ENCODE measurements around the gene ERRFI1.

Gene ERRFI1

GRCh38 chr1:8004113-8004802 is 21.9 kb downstream of the ERRFI1 start:
- DNase-seq (ENCODE audit: low read depth in 2 of 2, low spot score in 1 of 2), result no peak

GRCh38 chr1:8003438-8004112 is 22.5 kb downstream of the ERRFI1 start:
- no peak for DNase-seq (ENCODE audit: low read depth in 2 of 2, low spot score in 1 of 2)

GRCh38 chr1:8002921-8003320 is 23.2 kb downstream of the ERRFI1 start:
- DNase-seq (ENCODE audit: low read depth in 2 of 2, low spot score in 1 of 2), result no peak

GRCh38 chr1:8002329-8002910 is 23.7 kb downstream of the ERRFI1 start:
- DNase-seq (ENCODE audit: low read depth in 2 of 2, low spot score in 1 of 2), result no peak

- DNase-seq (ENCODE audit: low read depth in 2 of 2, low spot score in 1 of 2), result no peak
Observed at GRCh38 chr1:7995437-7995836, 30.7 kb downstream of the ERRFI1 start.

- DNase-seq (ENCODE audit: low read depth in 2 of 2, low spot score in 1 of 2), result no peak
Observed at GRCh38 chr1:7994827-7995226, 31.3 kb downstream of the ERRFI1 start.

GRCh38 chr1:7993593-7994479 is 32.3 kb downstream of the ERRFI1 start:
- DNase-seq (ENCODE audit: low read depth in 2 of 2, low spot score in 1 of 2), result no peak

GRCh38 chr1:7992885-7993284 is 33.2 kb downstream of the ERRFI1 start:
- no peak for DNase-seq (ENCODE audit: low read depth in 2 of 2, low spot score in 1 of 2)

- DNase-seq (ENCODE audit: low read depth in 2 of 2, low spot score in 1 of 2), result no peak
Observed at GRCh38 chr1:7991504-7992440, 34.3 kb downstream of the ERRFI1 start.

- no peak for DNase-seq (ENCODE audit: low read depth in 2 of 2, low spot score in 1 of 2)
Observed at GRCh38 chr1:7989762-7990428, 36.2 kb downstream of the ERRFI1 start.

GRCh38 chr1:7988576-7988975 is 37.5 kb downstream of the ERRFI1 start:
- no peak for DNase-seq (ENCODE audit: low read depth in 2 of 2, low spot score in 1 of 2)

- DNase-seq (ENCODE audit: low read depth in 2 of 2, low spot score in 1 of 2), result no peak
Observed at GRCh38 chr1:7987528-7987927, 38.6 kb downstream of the ERRFI1 start.

- DNase-seq (ENCODE audit: low read depth in 2 of 2, low spot score in 1 of 2), result no peak
Observed at GRCh38 chr1:7985851-7986612, 40.1 kb downstream of the ERRFI1 start.

- no peak for DNase-seq (ENCODE audit: low read depth in 2 of 2, low spot score in 1 of 2)
Observed at GRCh38 chr1:7984811-7985210, 41.3 kb downstream of the ERRFI1 start.

- no peak for DNase-seq (ENCODE audit: low read depth in 2 of 2, low spot score in 1 of 2)
Observed at GRCh38 chr1:7983086-7983778, 42.9 kb downstream of the ERRFI1 start.

- DNase-seq (ENCODE audit: low read depth in 2 of 2, low spot score in 1 of 2), result no peak
Observed at GRCh38 chr1:7980984-7981383, 45.1 kb downstream of the ERRFI1 start.

- no peak for DNase-seq (ENCODE audit: low read depth in 2 of 2, low spot score in 1 of 2)
Observed at GRCh38 chr1:7975212-7975865, 50.8 kb downstream of the ERRFI1 start.

- no peak for DNase-seq (ENCODE audit: low read depth in 2 of 2, low spot score in 1 of 2)
Observed at GRCh38 chr1:7973086-7973485, 53.0 kb downstream of the ERRFI1 start.
